Prostate gland (tissue), 2 donors: ENCODE measurements around the gene CCDC175.

Experiments used
- CTCF ChIP-seq, 4 experiments: fragments of 200-600 bp in 2 of 4; fragments of 450-650 bp in 2 of 4; sonication (generic) in 2 of 4; IDR thresholded peaks; 1 replicate in 3 of 4; 2 replicates in 1 of 4; pipeline ENCODE4 v1.5.1; 2016 to 2019; ENCODE audit warnings: antibody characterized with exemption in 4 of 4, mild to moderate bottlenecking in 2 of 4, moderate library complexity in 2 of 4
- POLR2A ChIP-seq: fragments of 450-650 bp; IDR thresholded peaks from one replicate; pipeline ENCODE4 v1.6.1; 2016; ENCODE audit warnings: antibody characterized with exemption, mild to moderate bottlenecking

- TF ChIP-seq CTCF (IDR thresholded peaks at IDR 0.05) (no peak), POLR2A (no peak)
Measured at GRCh38 chr14:59588101-59588500, 11.5 kb upstream of the CCDC175 start.
